Urinary bladder (tissue), 4 donors: ENCODE data around the gene ARHGAP11A. TPM values are rescaled to one million over a fixed set of nuclear protein-coding genes. Genes with fewer than 3 reads are reported as not detected.
"Not testable (repeated sequence)": the region's sequence is repeated elsewhere in the genome, so short reads cannot be mapped to it uniquely, and the experiment has no call there.

ENCODE experiments used
- DNase-seq: peaks from one replicate; pipeline ENCODE4 v3.0.0-alpha.2; 2015; ENCODE audit errors: extremely low spot score
- H3K27ac ChIP-seq: one replicate; pipeline ENCODE4 v1.5.1; 2013; ENCODE audit warnings: low read depth, mild to moderate bottlenecking, moderate library complexity
- H3K36me3 ChIP-seq: one replicate; pipeline ENCODE4 v1.6.1; 2013; ENCODE audit warnings: mild to moderate bottlenecking, moderate library complexity; ENCODE audit not compliant: insufficient read depth
- H3K4me1 ChIP-seq: one replicate; pipeline ENCODE4 v1.6.1; 2013; ENCODE audit warnings: mild to moderate bottlenecking, moderate library complexity; ENCODE audit not compliant: insufficient read depth
- H3K4me3 ChIP-seq: one replicate; pipeline ENCODE4 v1.5.1; 2013; ENCODE audit warnings: low read depth, low read length
- WGBS: extraction: QIAGEN DNeasy Blood & Tissue Kit; methylation state at CpG from one replicate; pipeline ENCODE4 v1.1.7; 2013; 5-methylcytosine and 5-hydroxymethylcytosine counted together
- polyA plus RNA-seq: library from polyadenylated mRNA; stranded (reverse); fragments of 200-250 nt; gene quantifications from one replicate; pipeline ENCODE4 v1.2.3, GENCODE V29; 2013
- total RNA-seq: library from RNA; depleted of rRNA; stranded (reverse); fragments of >200 nt; gene quantifications from one replicate; pipeline ENCODE4 v1.2.3, GENCODE V29; 2014
- donor health status: healthy with polysubstance abuse.
- donor health status: healthy.

The ARHGAP11A gene
- total RNA-seq: 41.8 TPM
- 1.5 TPM for polyA plus RNA-seq

- not testable (repeated sequence) for H3K36me3 ChIP-seq, H3K27ac ChIP-seq, H3K4me1 ChIP-seq
- H3K4me3 ChIP-seq: peak within 1 kb of the TSS; percentile 49
- peak; percentile 70 for DNase-seq
- WGBS: under 1% methylated on average over 32 of the region's 43 CpGs
Measured at GRCh38 chr15:32615051-32615870, at the start of gene ARHGAP11A. Gene ARHGAP11A, plus strand, starts transcription at chr15:32615504. Its CDS starts 708 bp downstream, at chr15:32616212.

- not testable (repeated sequence) for H3K4me3 ChIP-seq, H3K27ac ChIP-seq, H3K4me1 ChIP-seq, DNase-seq, H3K36me3 ChIP-seq
- 21% methylated on average over 1 of the region's 3 CpGs for WGBS
Measured at GRCh38 chr15:32568988-32569387, 46.3 kb upstream of the ARHGAP11A start.

GRCh38 chr15:32578482-32578881 lies 36.8 kb upstream of the ARHGAP11A start:
- H3K36me3 ChIP-seq, H3K27ac ChIP-seq, H3K4me1 ChIP-seq, H3K4me3 ChIP-seq, DNase-seq: not testable (repeated sequence)
- WGBS: 45% methylated on average over 2 of the region's 4 CpGs

GRCh38 chr15:32585844-32586243 lies 29.5 kb upstream of the ARHGAP11A start:
- not testable (repeated sequence) for H3K4me1 ChIP-seq, H3K27ac ChIP-seq, H3K4me3 ChIP-seq, H3K36me3 ChIP-seq, DNase-seq
- 82% methylated on average over 3 of the region's 4 CpGs for WGBS

- not testable (repeated sequence) for H3K27ac ChIP-seq, H3K36me3 ChIP-seq, H3K4me3 ChIP-seq, DNase-seq, H3K4me1 ChIP-seq
- 100% methylated on average over 1 of the region's 8 CpGs for WGBS
Measured at GRCh38 chr15:32593151-32593550, 22.2 kb upstream of the ARHGAP11A start, which contains the start of gene GOLGA8N. Gene GOLGA8N, plus strand, starts transcription at chr15:32593456.

- H3K4me1 ChIP-seq, DNase-seq, H3K4me3 ChIP-seq, H3K36me3 ChIP-seq, H3K27ac ChIP-seq: not testable (repeated sequence)
- WGBS: 93% methylated on average over 2 of the region's 2 CpGs
Measured at GRCh38 chr15:32609518-32609917, 5.8 kb upstream of the ARHGAP11A start.

GRCh38 chr15:32610719-32611118 lies 4.6 kb upstream of the ARHGAP11A start:
- 7% methylated on average over 2 of the region's 3 CpGs for WGBS
- H3K4me1 ChIP-seq, H3K27ac ChIP-seq, H3K4me3 ChIP-seq, DNase-seq, H3K36me3 ChIP-seq: not testable (repeated sequence)

- DNase-seq, H3K4me1 ChIP-seq, H3K36me3 ChIP-seq, H3K27ac ChIP-seq: not testable (repeated sequence)
- under 1% methylated on average over 11 of the region's 16 CpGs for WGBS
- H3K4me3 ChIP-seq: peak overlapping the region; percentile 49
Measured at GRCh38 chr15:32614712-32615050, 623 bp upstream of the ARHGAP11A start.

GRCh38 chr15:32615871-32616426 lies 645 bp downstream of the ARHGAP11A start:
- not testable (repeated sequence) for H3K4me1 ChIP-seq, H3K27ac ChIP-seq, H3K36me3 ChIP-seq, DNase-seq
- H3K4me3 ChIP-seq: peak overlapping the region; percentile 33
- WGBS: under 1% methylated on average over 17 of the region's 24 CpGs

GRCh38 chr15:32636410-32636809 lies 21.1 kb downstream of the ARHGAP11A start:
- 98% methylated on average over 3 of the region's 3 CpGs for WGBS
- DNase-seq: no peak
- Histone ChIP-seq H3K4me1 (no peaks in the 10 kb centered on the region), H3K36me3 (no peaks in the 10 kb centered on the region), H3K27ac (no peak overlapping the region), H3K4me3 (no peak overlapping the region)

- no peak for DNase-seq
- WGBS: 96% methylated on average over 8 of the region's 8 CpGs
- no peak overlapping the region for H3K27ac ChIP-seq
- no peaks in the 10 kb centered on the region for H3K36me3 ChIP-seq
- no peak overlapping the region for H3K4me3 ChIP-seq
- H3K4me1 ChIP-seq: no peaks in the 10 kb centered on the region
Measured at GRCh38 chr15:32636908-32637567, 21.7 kb downstream of the ARHGAP11A start.

GRCh38 chr15:32637704-32638103 lies 22.4 kb downstream of the ARHGAP11A start:
- 97% methylated on average over 1 of the region's 1 CpG for WGBS
- no peak for DNase-seq

GRCh38 chr15:32641517-32642059 lies 26.3 kb downstream of the ARHGAP11A start, which contains the start of gene SCG5:
Gene SCG5, plus strand, starts transcription at chr15:32641710. Its CDS starts 1,883 bp downstream, at chr15:32643593.
- no peaks in the 10 kb centered on the region for H3K4me1 ChIP-seq
- WGBS: 13% methylated on average over 22 of the region's 22 CpGs
- no peak within 1 kb of the TSS for H3K27ac ChIP-seq
- DNase-seq: peak; percentile 15
- H3K4me3 ChIP-seq: no peak within 1 kb of the TSS
- H3K36me3 ChIP-seq: no peaks in the 10 kb centered on the region

More at GRCh38 chr15:32637704-32638103, 22.4 kb downstream of the ARHGAP11A start:
- Histone ChIP-seq H3K36me3 (no peaks in the 10 kb centered on the region), H3K4me1 (no peaks in the 10 kb centered on the region), H3K27ac (no peak overlapping the region), H3K4me3 (no peak overlapping the region)
